GOT3 (cell line): ENCODE data around the gene CHMP6.

Experiments
- DNase-seq: peaks from one replicate; lab custom pipeline; 2025; ENCODE audit warnings: mixed read lengths; lab: John Stamatoyannopoulos, UW

The CHMP6 gene

GRCh38 chr17:81043725-81044427 is 52.2 kb downstream of the CHMP6 start:
- DNase-seq, result no peak

- no peak for DNase-seq
Measured at GRCh38 chr17:81044428-81044763, 52.8 kb downstream of the CHMP6 start.

- DNase-seq, result no peak
Measured at GRCh38 chr17:81044764-81045589, 53.3 kb downstream of the CHMP6 start.

- no peak for DNase-seq
Measured at GRCh38 chr17:81045590-81046095, 54.0 kb downstream of the CHMP6 start.

GRCh38 chr17:81046132-81046769 is 54.6 kb downstream of the CHMP6 start:
- no peak for DNase-seq

- no peak for DNase-seq
Measured at GRCh38 chr17:81046770-81047359, 55.2 kb downstream of the CHMP6 start.

- DNase-seq, result no peak
Measured at GRCh38 chr17:81048827-81049371, 57.3 kb downstream of the CHMP6 start.

- no peak for DNase-seq
Measured at GRCh38 chr17:81049372-81049911, 57.8 kb downstream of the CHMP6 start.
